Lung (tissue), 12 donors: ENCODE data around the gene GYG2. TPM values are rescaled to one million over a fixed set of nuclear protein-coding genes. Genes with fewer than 3 reads are reported as not detected.
"Not testable (repeated sequence)": the region's sequence is repeated elsewhere in the genome, so short reads cannot be mapped to it uniquely, and the experiment has no call there.

ENCODE experiments used
- ATAC-seq: fragments of 200-7000 bp; cut with Tn5 transposase; one replicate; pipeline ENCODE4 v1.9.1; 2020; ENCODE audit warnings: moderate number of reproducible peaks; ENCODE audit not compliant: insufficient read depth, low FRiP score
- DNase-seq, 3 donors: peaks; one replicate each; pipeline ENCODE4 v3.0.0-alpha.2; 2013 to 2017
- H3K27ac ChIP-seq, 2 donors: one replicate each; pipeline ENCODE4 v1.5.1; 2013; ENCODE audit warnings: mild to moderate bottlenecking in 2 of 2, moderate library complexity in 2 of 2, control low read depth in 1 of 2, inconsistent platforms in 1 of 2, low read depth in 1 of 2, low read length in 1 of 2
- H3K27me3 ChIP-seq, 3 donors: one replicate each; pipeline ENCODE4 v1.5.1; 2013; ENCODE audit warnings: low read length in 2 of 3; ENCODE audit not compliant: control insufficient read depth in 3 of 3, insufficient read depth in 3 of 3
- H3K36me3 ChIP-seq, 4 donors: one replicate each; pipeline ENCODE4 v1.5.1; 2013; ENCODE audit warnings: low read length in 4 of 4, mild to moderate bottlenecking in 1 of 4, moderate library complexity in 1 of 4; ENCODE audit not compliant: control insufficient read depth in 4 of 4, insufficient read depth in 4 of 4
- H3K4me1 ChIP-seq, 5 donors: one replicate each; pipeline ENCODE4 v1.5.1; 2013; ENCODE audit warnings: low read length in 5 of 5, mild to moderate bottlenecking in 2 of 5, moderate library complexity in 1 of 5; ENCODE audit not compliant: control insufficient read depth in 5 of 5, insufficient read depth in 5 of 5
- H3K4me3 ChIP-seq: one replicate; pipeline ENCODE4 v1.5.1; 2013; ENCODE audit warnings: mild to moderate bottlenecking, control low read depth, moderate library complexity
- H3K9ac ChIP-seq, 2 donors: one replicate each; pipeline ENCODE4 v1.5.1; 2013; ENCODE audit warnings: low read length in 2 of 2, control low read depth in 1 of 2; ENCODE audit not compliant: insufficient read depth in 1 of 2
- H3K9me3 ChIP-seq, 4 donors: one replicate each; pipeline ENCODE4 v1.5.1; 2013; ENCODE audit warnings: low read length in 3 of 4, mild to moderate bottlenecking in 1 of 4, moderate library complexity in 1 of 4; ENCODE audit not compliant: control insufficient read depth in 4 of 4, insufficient read depth in 3 of 4
- CTCF ChIP-seq: IDR thresholded peaks from 2 replicates; pipeline ENCODE4 v1.5.1; 2012; ENCODE audit warnings: mild to moderate bottlenecking; ENCODE audit errors: control extremely low read depth, extremely low read depth
- WGBS, 2 donors: extraction: QIAGEN DNeasy Blood & Tissue Kit; methylation state at CpG; one replicate each; pipeline ENCODE4 v1.1.7; 2013; 5-methylcytosine and 5-hydroxymethylcytosine counted together
- polyA plus RNA-seq, 2 donors: library from polyadenylated mRNA; stranded (reverse); fragments of 200-250 nt; gene quantifications; one replicate each; pipeline ENCODE4 v1.2.1, GENCODE V29; 2013
- total RNA-seq, 2 donors: library from RNA; depleted of rRNA in 1 of 2; stranded (reverse); fragments of >200 nt in 1 of 2; gene quantifications; one replicate each; pipeline ENCODE4 v1.2.1, GENCODE V29; 2014 to 2021
- donor health status: control.
- donor health status: control.
- donor health status: Bipolar disorder and iron deficiency.
- donor health status: healthy.
- donor health status: DM: yes; HTN: yes; CAD: no.

The GYG2 gene
- total and polyA plus RNA-seq, 4 donors: 0.59 to 5.4 (median 2.7) TPM

- H3K4me3 ChIP-seq: no peak overlapping the region
- no peaks in the 10 kb centered on the region for H3K36me3 ChIP-seq
- WGBS, 2 donors: 24 to 36% methylated on average over 9 of the region's 9 CpGs
- H3K9ac ChIP-seq: no peak overlapping the region
- no peak for TF ChIP-seq CTCF
- DNase-seq (peak; percentile 73 to 91 (median 85)), ATAC-seq (no peak)
- H3K9me3 ChIP-seq: no peaks in the 10 kb centered on the region
- peaks cover 0 to 6% (median 0%) of the 10 kb centered on the region in 3 donors for H3K27me3 ChIP-seq
- H3K4me1 ChIP-seq: peaks cover 0 to 21% (median 3%) of the 10 kb centered on the region in 5 donors
- peak overlapping the region in 1 of 2 donors; percentile 35 for H3K27ac ChIP-seq
Measured at GRCh38 chrX:2894885-2895292, 66.2 kb downstream of the GYG2 start.

GRCh38 chrX:2897311-2897689 is 68.6 kb downstream of the GYG2 start:
- 55 to 70% methylated on average over 12 of the region's 12 CpGs for WGBS, 2 donors
- DNase-seq (no peak), ATAC-seq (no peak)
- Histone ChIP-seq H3K4me1 (peaks cover 0 to 15% (median 3%) of the 10 kb centered on the region in 5 donors), H3K27me3 (peaks cover 0 to 6% (median 0%) of the 10 kb centered on the region in 3 donors), H3K9ac (no peak overlapping the region), H3K36me3 (no peaks in the 10 kb centered on the region), H3K27ac (peak overlapping the region in 1 of 2 donors; percentile 62), H3K9me3 (peaks cover 0 to 2% (median under 1%) of the 10 kb centered on the region in 4 donors), H3K4me3 (no peak overlapping the region)
- no peak for TF ChIP-seq CTCF

GRCh38 chrX:2897690-2898623 is 69.2 kb downstream of the GYG2 start:
- H3K9me3 ChIP-seq, H3K36me3 ChIP-seq, H3K4me3 ChIP-seq, H3K27me3 ChIP-seq: not testable (repeated sequence)
- WGBS, 2 donors: 13 to 15% methylated on average over 17 to 22 of the region's 22 CpGs
- H3K27ac ChIP-seq: peak overlapping the region in 1 of 2 donors; percentile 75
- peak overlapping the region in 1 of 2 donors; percentile 5 for H3K9ac ChIP-seq
- H3K4me1 ChIP-seq: peaks cover 0 to 14% (median 3%) of the 10 kb centered on the region in 5 donors
- DNase-seq (peak; percentile 58 to 82 (median 69)), ATAC-seq (peak; percentile 44)

- Histone ChIP-seq H3K4me1 (peaks cover 0 to 14% (median 3%) of the 10 kb centered on the region in 5 donors), H3K36me3 (no peaks in the 10 kb centered on the region), H3K27ac (peak overlapping the region in 1 of 2 donors; percentile 75), H3K4me3 (no peak overlapping the region), H3K9me3 (peaks cover 0 to 10% (median 3%) of the 10 kb centered on the region in 4 donors), H3K27me3 (peaks cover 0 to 2% (median 0%) of the 10 kb centered on the region in 3 donors), H3K9ac (no peak overlapping the region)
- ATAC-seq (no peak), DNase-seq (peak; percentile 40 to 66 (median 50))
- 69 to 80% methylated on average over 13 of the region's 13 CpGs for WGBS, 2 donors
- TF ChIP-seq CTCF: no peak
Measured at GRCh38 chrX:2898846-2899512, 70.2 kb downstream of the GYG2 start.
